SK-N-SH (cell line): ENCODE measurements around the gene RNF175.

Experiments used
- CTCF ChIP-seq: fragments of 200-600 bp; sonication (generic); IDR thresholded peaks from 2 replicates; pipeline ENCODE4 v1.6.1; 2017; ENCODE audit warnings: antibody characterized with exemption, mild to moderate bottlenecking, moderate library complexity
- MXI1 ChIP-seq: IDR thresholded peaks from 2 replicates; pipeline ENCODE4 v1.6.1; 2012; ENCODE audit warnings: mild to moderate bottlenecking, low read depth, low read length, improper control_type of control experiment
- RAD21 ChIP-seq: IDR thresholded peaks from 2 replicates; pipeline ENCODE4 v1.6.1; 2012; ENCODE audit warnings: mild to moderate bottlenecking, low read length
- REST ChIP-seq: IDR thresholded peaks from 2 replicates; pipeline ENCODE4 v1.6.1; 2012; ENCODE audit warnings: mild to moderate bottlenecking, low read depth, low read length, moderate library complexity
- SIN3A ChIP-seq: IDR thresholded peaks from 2 replicates; pipeline ENCODE4 v1.6.1; 2012; ENCODE audit warnings: low read depth, mild to moderate bottlenecking, low read length, moderate library complexity, borderline replicate concordance

GRCh38 chr4:153679486-153679885, 80.3 kb downstream of the RNF175 start:
- TF ChIP-seq CTCF (no peak), MXI1 (no peak), SIN3A (no peak), REST (no peak), RAD21 (no peak)
